Stimulated activated CD4-positive, alpha-beta T cell treated with anti-CD3 and anti-CD28 coated beads, Interleukin-12 subunit alpha, Interleukin-12 subunit beta, amount 100 ng/mL, for 48 hours (primary cell): ENCODE measurements around the gene WBP1.

Experiments
- DNase-seq, 3 donors: peaks; one replicate each; pipeline ENCODE4 v3.0.0-alpha.2; 2020; ENCODE audit warnings: low read depth in 2 of 3, low spot score in 1 of 3

WBP1 gene

GRCh38 chr2:74501335-74502071 is 43.3 kb downstream of the WBP1 start:
- DNase-seq: no peak

GRCh38 chr2:74502147-74502719 is 44.0 kb downstream of the WBP1 start:
- no peak for DNase-seq

- DNase-seq: no peak
Observed at GRCh38 chr2:74502720-74503505, 44.7 kb downstream of the WBP1 start.

- no peak for DNase-seq
Observed at GRCh38 chr2:74503506-74504475, 45.6 kb downstream of the WBP1 start.

- DNase-seq: no peak
Observed at GRCh38 chr2:74504591-74504990, 46.4 kb downstream of the WBP1 start.

- no peak for DNase-seq
Observed at GRCh38 chr2:74505448-74506246, 47.4 kb downstream of the WBP1 start.

GRCh38 chr2:74507145-74507925 is 49.1 kb downstream of the WBP1 start, which contains the start of gene PCGF1:
Gene PCGF1, minus strand, starts transcription at chr2:74507695. Its CDS starts 27 bp downstream, at chr2:74507668.
- peak; percentile 95 to 99 (median 99) for DNase-seq

- no peak for DNase-seq
Observed at GRCh38 chr2:74507926-74508520, 49.8 kb downstream of the WBP1 start.

- DNase-seq: no peak
Observed at GRCh38 chr2:74510272-74510671, 52.0 kb downstream of the WBP1 start.
